Colonic mucosa (tissue), 4 donors: ENCODE results near the gene PKMYT1. TPM values are rescaled to one million over a fixed set of nuclear protein-coding genes. Genes with fewer than 3 reads are reported as not detected.
A peak's percentile ranks its signal among the peaks of the same experiment; 100 is the strongest.

Experiments used
- DNase-seq: peaks from one replicate; pipeline ENCODE4 v3.0.0-alpha.2; 2020
- H3K27ac ChIP-seq: fragments of 200-600 bp; one replicate; pipeline ENCODE4 v1.8.0; 2021
- H3K27me3 ChIP-seq: fragments of 200-600 bp; one replicate; pipeline ENCODE4 v1.8.0; 2021
- H3K36me3 ChIP-seq: fragments of 200-600 bp; one replicate; pipeline ENCODE4 v1.8.0; 2021
- H3K4me1 ChIP-seq: fragments of 200-600 bp; one replicate; pipeline ENCODE4 v1.8.0; 2021; ENCODE audit warnings: mild to moderate bottlenecking
- H3K4me3 ChIP-seq: fragments of 200-600 bp; one replicate; pipeline ENCODE4 v1.8.0; 2021
- H3K9ac ChIP-seq, 2 donors: one replicate each; pipeline ENCODE4 v1.7.0; 2013; ENCODE audit warnings: control low read depth in 2 of 2, low read depth in 2 of 2, low read length in 2 of 2
- H3K9me3 ChIP-seq: fragments of 200-600 bp; one replicate; pipeline ENCODE4 v1.8.0; 2021
- intact Hi-C: fragments of 100-400 bp; cut with DNase I; formaldehyde crosslinking; loops from one replicate; pipeline ENCODE4 v1.14.1; 2022
- total RNA-seq, 2 donors: library from RNA; stranded (reverse); fragmentation: NEBNext Ultra II Directional in 1 of 2; extraction: Animal tissue kit (Norgen Biotek cat#: 25700) in 1 of 2; gene quantifications; one replicate each; pipeline ENCODE4 v1.2.1, GENCODE V29; 2021
- TF ChIP-seq, protein P1 (sequence below): fragments of 200-600 bp; IDR thresholded peaks from one replicate; pipeline ENCODE4 v1.8.0; 2022; ENCODE audit warnings: antibody characterized with exemption, mild to moderate bottlenecking
- donor health status: healthy.
- donor health status: DM: no; HTN: no; CAD: no.
- donor health status: DM: no; HTN: no; CAD: no.

Gene PKMYT1
- total RNA-seq, 2 donors from 2014 or later = 9.5 to 76.6 TPM

DNA sequence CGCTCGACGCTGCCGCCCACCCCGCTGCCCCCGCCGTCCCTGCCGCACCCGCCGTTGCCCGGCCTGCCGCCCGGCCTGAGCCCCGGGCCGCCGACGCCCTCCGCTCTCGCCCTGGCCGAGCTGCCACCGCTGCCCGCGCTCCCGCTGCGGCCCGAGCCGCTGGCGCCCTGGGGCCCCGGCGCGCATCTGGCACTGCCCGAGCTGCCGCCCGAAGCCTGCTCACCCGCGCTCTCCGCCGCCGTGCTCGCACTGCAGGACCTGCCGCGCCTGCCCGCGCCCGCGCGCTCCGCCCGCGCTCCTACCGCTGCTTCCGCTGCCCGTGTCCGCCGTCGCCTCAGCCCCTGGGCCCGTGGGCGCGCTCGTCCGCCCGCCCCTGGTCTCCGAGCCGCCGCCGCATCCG is 24.1 kb upstream of the PKMYT1 start:
- intact Hi-C loops = no loop called here
- TF ChIP-seq, protein P1, sequence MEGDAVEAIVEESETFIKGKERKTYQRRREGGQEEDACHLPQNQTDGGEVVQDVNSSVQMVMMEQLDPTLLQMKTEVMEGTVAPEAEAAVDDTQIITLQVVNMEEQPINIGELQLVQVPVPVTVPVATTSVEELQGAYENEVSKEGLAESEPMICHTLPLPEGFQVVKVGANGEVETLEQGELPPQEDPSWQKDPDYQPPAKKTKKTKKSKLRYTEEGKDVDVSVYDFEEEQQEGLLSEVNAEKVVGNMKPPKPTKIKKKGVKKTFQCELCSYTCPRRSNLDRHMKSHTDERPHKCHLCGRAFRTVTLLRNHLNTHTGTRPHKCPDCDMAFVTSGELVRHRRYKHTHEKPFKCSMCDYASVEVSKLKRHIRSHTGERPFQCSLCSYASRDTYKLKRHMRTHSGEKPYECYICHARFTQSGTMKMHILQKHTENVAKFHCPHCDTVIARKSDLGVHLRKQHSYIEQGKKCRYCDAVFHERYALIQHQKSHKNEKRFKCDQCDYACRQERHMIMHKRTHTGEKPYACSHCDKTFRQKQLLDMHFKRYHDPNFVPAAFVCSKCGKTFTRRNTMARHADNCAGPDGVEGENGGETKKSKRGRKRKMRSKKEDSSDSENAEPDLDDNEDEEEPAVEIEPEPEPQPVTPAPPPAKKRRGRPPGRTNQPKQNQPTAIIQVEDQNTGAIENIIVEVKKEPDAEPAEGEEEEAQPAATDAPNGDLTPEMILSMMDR = no peak
- no peak overlapping the region for H3K27ac ChIP-seq
- DNase-seq = no peak
- H3K4me3 ChIP-seq = no peak overlapping the region
- H3K9me3 ChIP-seq = no peaks in the 10 kb centered on the region
- no peak overlapping the region for H3K9ac ChIP-seq
- H3K4me1 ChIP-seq = peaks cover 17% of the 10 kb centered on the region
- H3K36me3 ChIP-seq = no peaks in the 10 kb centered on the region
- no peaks in the 10 kb centered on the region for H3K27me3 ChIP-seq

DNA sequence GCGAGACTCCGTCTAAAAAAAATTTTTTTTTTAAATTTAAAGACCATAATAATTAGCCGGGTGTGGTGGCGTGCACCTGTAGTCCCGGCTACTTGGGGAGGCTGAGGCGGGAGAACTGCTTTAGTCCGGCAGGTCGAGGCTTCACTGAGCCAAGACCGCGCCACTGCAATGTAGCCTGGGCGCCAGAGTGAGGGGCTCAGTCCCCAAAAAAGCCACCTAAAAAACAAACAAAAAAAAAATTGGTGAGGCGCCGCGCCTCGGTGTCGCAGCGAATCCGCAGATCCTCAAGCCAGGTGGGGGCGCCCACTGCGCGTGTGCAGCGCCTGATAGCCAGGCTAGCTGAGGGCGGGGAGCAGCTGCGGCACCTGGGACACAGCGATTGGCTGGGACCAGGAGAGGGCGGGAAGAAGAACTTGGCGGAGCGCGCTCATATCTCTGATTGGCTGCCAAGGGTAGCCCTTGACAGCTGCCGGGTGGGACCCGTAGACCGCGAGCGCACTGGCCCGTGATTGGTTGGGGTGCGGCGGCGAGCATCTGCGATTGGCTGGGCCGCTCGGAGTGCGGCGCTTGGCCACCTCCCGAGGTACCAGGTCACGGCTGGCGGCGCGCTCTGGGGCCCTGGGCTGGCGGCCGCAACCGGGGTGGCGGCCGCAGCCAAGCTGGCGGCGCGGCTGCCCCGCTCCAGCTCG is 23.5 kb upstream of the PKMYT1 start:
- H3K4me3 ChIP-seq = no peak overlapping the region
- peaks cover 16% of the 10 kb centered on the region for H3K4me1 ChIP-seq
- TF ChIP-seq, protein P1 = peak; percentile 54
- no peak overlapping the region for H3K27ac ChIP-seq
- H3K36me3 ChIP-seq = no peaks in the 10 kb centered on the region
- H3K27me3 ChIP-seq = no peaks in the 10 kb centered on the region
- no peaks in the 10 kb centered on the region for H3K9me3 ChIP-seq
- peak; percentile 97 for DNase-seq
- intact Hi-C loops = loop anchor here (2.0 kb wide), 1 partner anchor 25 kb away; no protein-coding TSS in a partner anchor
- no peak overlapping the region for H3K9ac ChIP-seq

DNA sequence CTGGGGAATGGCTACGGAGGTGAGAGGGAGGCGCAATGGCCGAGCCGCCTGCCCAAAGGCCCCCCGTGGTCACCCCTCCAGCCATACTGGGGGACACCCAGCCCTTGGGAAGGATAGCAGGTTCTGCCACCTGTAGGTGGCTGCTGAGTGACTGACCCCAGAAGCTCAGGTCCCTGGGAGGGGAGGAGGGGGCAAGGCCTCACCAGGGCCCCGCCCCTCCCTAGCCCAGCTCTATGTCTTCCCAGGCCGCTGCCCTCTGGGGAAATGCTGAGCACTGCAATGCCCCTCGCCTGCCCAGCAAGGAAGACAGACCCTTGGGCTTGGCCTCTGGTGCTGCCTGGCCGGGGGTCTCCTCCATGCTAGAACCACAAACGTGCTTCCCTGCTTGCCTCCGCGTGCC is 21.1 kb upstream of the PKMYT1 start:
- Histone ChIP-seq H3K27ac (no peak overlapping the region), H3K9me3 (no peaks in the 10 kb centered on the region), H3K36me3 (no peaks in the 10 kb centered on the region), H3K4me3 (no peak overlapping the region), H3K9ac (no peak overlapping the region), H3K27me3 (no peaks in the 10 kb centered on the region), H3K4me1 (no peaks in the 10 kb centered on the region)
- DNase-seq = no peak
- TF ChIP-seq, protein P1 = no peak
- intact Hi-C loops = no loop called here

DNA sequence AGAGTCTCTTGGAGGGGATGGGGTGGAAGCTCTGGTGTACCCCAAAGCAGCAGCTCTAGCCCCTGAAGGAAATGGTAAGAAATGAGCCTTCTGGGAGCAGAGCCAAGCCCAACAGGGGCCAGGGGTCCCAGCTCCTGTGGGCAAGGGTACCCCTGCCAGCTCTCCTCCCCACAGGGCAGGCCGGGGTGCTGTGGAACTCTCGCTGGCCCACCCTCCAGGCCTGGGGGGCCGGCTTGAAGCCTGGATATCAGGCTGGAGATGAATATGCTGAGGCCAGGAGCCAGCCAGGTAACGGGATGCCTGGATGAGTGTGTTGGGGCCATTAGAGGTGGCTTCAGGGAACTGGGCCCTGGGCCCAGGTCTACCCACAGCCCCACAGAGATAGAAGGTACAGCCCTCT is 20.3 kb upstream of the PKMYT1 start:
- no peaks in the 10 kb centered on the region for H3K9me3 ChIP-seq
- intact Hi-C loops = no loop called here
- H3K27ac ChIP-seq = no peak overlapping the region
- TF ChIP-seq, protein P1 = no peak
- H3K9ac ChIP-seq = no peak overlapping the region
- no peaks in the 10 kb centered on the region for H3K27me3 ChIP-seq
- no peak overlapping the region for H3K4me3 ChIP-seq
- no peaks in the 10 kb centered on the region for H3K36me3 ChIP-seq
- H3K4me1 ChIP-seq = no peaks in the 10 kb centered on the region
- DNase-seq = no peak

DNA sequence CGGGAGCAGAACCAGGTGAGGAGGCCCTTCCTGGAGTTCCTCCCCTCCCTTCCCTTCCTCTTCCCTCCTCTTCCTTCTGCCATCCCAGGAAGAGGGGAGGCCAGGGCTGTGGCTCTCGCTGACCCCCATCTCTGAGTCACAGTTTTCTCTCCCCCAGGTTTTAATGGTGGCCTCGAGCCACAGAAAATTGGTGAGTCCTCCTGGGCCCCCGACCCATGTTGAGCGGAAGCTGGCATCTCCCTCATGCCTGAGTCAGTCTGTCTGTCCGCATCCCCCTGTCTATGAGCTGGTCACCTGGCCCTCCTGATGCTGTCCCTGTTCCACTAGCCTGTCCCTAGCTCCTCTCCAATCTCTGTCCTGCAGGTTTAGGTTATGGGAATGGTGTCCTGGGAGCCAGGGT is 19.7 kb upstream of the PKMYT1 start:
- intact Hi-C loops = no loop called here
- TF ChIP-seq, protein P1 = no peak
- no peaks in the 10 kb centered on the region for H3K4me1 ChIP-seq
- H3K27me3 ChIP-seq = no peaks in the 10 kb centered on the region
- H3K9me3 ChIP-seq = no peaks in the 10 kb centered on the region
- H3K27ac ChIP-seq = no peak overlapping the region
- no peaks in the 10 kb centered on the region for H3K36me3 ChIP-seq
- no peak for DNase-seq
- no peak overlapping the region for H3K4me3 ChIP-seq
- H3K9ac ChIP-seq = no peak overlapping the region
